Right lobe of liver (tissue), 4 donors: ENCODE results near the gene VWA8.

Experiments
- POLR2A ChIP-seq: fragments of 450-650 bp; IDR thresholded peaks from one replicate; pipeline ENCODE4 v1.6.1; 2017; ENCODE audit warnings: antibody characterized with exemption, mild to moderate bottlenecking
- TF ChIP-seq, protein P1 (sequence below), 4 donors: fragments of 200-600 bp in 3 of 4; fragments of 450-650 bp in 1 of 4; IDR thresholded peaks; one replicate each; pipeline versions ENCODE4 v1.5.1 to v1.8.0; 2016 to 2022; ENCODE audit warnings: antibody characterized with exemption in 4 of 4, mild to moderate bottlenecking in 2 of 4
- donor health status: DM: no; HTN: no; CAD: no.
- donor health status: DM: no; HTN: no; CAD: no.
- donor health status: DM: no; HTN: yes; CAD: no.

DNA sequence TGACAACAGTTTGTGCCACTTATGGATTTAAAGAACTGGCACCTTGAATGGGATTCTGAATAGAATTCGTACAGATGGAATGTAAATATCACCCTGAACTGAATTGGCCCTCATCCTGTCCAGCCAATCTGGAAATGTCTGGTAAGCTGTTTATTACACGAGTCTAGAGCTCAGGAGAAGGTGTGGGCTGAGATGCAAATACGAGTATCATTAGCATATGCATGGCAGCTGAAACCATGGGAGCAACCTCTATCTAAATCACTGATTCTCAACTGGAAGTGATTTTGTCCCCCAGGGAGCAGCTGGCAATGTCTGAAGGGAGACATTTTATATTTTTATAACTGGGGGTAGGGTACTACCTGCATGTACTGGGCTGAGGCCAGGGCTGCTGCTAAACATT is 15.6 kb upstream of the VWA8 start:
- TF ChIP-seq, protein P1, sequence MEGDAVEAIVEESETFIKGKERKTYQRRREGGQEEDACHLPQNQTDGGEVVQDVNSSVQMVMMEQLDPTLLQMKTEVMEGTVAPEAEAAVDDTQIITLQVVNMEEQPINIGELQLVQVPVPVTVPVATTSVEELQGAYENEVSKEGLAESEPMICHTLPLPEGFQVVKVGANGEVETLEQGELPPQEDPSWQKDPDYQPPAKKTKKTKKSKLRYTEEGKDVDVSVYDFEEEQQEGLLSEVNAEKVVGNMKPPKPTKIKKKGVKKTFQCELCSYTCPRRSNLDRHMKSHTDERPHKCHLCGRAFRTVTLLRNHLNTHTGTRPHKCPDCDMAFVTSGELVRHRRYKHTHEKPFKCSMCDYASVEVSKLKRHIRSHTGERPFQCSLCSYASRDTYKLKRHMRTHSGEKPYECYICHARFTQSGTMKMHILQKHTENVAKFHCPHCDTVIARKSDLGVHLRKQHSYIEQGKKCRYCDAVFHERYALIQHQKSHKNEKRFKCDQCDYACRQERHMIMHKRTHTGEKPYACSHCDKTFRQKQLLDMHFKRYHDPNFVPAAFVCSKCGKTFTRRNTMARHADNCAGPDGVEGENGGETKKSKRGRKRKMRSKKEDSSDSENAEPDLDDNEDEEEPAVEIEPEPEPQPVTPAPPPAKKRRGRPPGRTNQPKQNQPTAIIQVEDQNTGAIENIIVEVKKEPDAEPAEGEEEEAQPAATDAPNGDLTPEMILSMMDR (IDR thresholded peaks at IDR 0.05), result no peak
- no peak for TF ChIP-seq POLR2A
